PFSK-1 (cell line): ENCODE results near the gene GFPT2.

Source experiments
- FOXP2 ChIP-seq: optimal IDR thresholded peaks from 2 replicates; pipeline ENCODE3; 2011; ENCODE audit warnings: borderline replicate concordance, control low read depth, inconsistent platforms; ENCODE audit not compliant: insufficient read depth; ENCODE audit errors: extremely low read length, extremely low read depth
- POLR2AphosphoS5 ChIP-seq: IDR thresholded peaks from 2 replicates; pipeline ENCODE4 v1.6.1; 2012; ENCODE audit warnings: low read depth, mild to moderate bottlenecking, control low read depth, low read length, moderate library complexity
- SIN3A ChIP-seq: IDR thresholded peaks from 2 replicates; pipeline ENCODE4 v1.6.1; 2012; ENCODE audit warnings: mild to moderate bottlenecking, low read length, moderate library complexity, borderline replicate concordance; ENCODE audit not compliant: insufficient read depth
- TAF1 ChIP-seq: IDR thresholded peaks from 2 replicates; pipeline ENCODE4 v1.6.1; 2012; ENCODE audit warnings: low read length, control low read depth, borderline replicate concordance; ENCODE audit not compliant: insufficient read depth
- TF ChIP-seq, protein P1 (sequence below), 2 experiments: IDR thresholded peaks; 2 replicates each; pipeline versions ENCODE4 v1.6.1 to v1.8.0; 2011 to 2012; ENCODE audit warnings: low read depth in 2 of 2, low read length in 2 of 2, control low read depth in 1 of 2, inconsistent platforms in 1 of 2, mild to moderate bottlenecking in 1 of 2, moderate library complexity in 1 of 2; ENCODE audit not compliant: insufficient read depth in 1 of 2

Gene GFPT2

DNA sequence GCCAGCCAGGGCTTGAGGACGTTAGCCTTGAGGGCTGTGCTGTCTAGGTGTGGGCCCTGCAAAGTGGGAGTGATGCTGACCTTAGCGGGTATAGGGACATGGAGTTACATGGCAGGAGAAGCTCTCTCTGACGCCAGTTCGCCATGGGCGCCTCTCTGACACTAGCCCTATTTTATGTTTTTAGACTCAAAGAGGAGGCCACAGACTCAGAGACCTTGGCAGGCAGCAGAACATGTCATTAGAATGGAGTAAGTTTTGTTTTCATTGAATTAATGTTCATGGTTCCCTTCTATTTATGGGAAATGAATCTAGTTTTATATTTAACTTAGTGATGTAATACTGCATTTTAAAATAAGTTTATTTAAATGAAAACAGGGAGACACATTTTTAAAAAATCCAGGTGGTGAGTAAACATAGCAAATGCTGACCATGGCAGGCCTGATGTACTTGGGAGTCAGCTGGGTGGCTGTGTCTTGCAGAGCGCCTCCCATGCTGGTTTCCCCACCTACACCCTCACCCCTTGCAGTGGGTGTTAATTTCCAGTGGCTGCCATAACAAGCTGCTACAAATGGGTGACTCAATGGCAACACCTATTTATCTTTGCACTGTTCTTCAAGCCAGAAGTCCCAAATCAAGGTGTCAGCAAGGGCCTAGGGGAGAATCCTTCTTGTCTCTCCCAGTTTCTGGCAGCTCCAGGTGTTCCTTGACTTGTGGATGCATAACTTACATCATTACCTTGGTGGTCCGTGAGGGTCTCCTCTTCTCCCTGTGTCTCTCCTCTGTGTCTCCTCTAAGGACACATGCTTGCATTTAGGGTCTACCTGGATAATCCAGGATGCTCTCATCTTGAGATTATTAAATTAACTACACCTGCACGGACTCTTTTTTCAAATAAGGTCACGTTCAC lies 25.6 kb upstream of the GFPT2 start:
- no peak for TF ChIP-seq TAF1
- TF ChIP-seq, protein P1, sequence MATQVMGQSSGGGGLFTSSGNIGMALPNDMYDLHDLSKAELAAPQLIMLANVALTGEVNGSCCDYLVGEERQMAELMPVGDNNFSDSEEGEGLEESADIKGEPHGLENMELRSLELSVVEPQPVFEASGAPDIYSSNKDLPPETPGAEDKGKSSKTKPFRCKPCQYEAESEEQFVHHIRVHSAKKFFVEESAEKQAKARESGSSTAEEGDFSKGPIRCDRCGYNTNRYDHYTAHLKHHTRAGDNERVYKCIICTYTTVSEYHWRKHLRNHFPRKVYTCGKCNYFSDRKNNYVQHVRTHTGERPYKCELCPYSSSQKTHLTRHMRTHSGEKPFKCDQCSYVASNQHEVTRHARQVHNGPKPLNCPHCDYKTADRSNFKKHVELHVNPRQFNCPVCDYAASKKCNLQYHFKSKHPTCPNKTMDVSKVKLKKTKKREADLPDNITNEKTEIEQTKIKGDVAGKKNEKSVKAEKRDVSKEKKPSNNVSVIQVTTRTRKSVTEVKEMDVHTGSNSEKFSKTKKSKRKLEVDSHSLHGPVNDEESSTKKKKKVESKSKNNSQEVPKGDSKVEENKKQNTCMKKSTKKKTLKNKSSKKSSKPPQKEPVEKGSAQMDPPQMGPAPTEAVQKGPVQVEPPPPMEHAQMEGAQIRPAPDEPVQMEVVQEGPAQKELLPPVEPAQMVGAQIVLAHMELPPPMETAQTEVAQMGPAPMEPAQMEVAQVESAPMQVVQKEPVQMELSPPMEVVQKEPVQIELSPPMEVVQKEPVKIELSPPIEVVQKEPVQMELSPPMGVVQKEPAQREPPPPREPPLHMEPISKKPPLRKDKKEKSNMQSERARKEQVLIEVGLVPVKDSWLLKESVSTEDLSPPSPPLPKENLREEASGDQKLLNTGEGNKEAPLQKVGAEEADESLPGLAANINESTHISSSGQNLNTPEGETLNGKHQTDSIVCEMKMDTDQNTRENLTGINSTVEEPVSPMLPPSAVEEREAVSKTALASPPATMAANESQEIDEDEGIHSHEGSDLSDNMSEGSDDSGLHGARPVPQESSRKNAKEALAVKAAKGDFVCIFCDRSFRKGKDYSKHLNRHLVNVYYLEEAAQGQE (IDR thresholded peaks at IDR 0.05; ENCODE audit: insufficient read depth in 1 of 2, low read depth in 2 of 2, low read length in 2 of 2): no peak
- no peak for TF ChIP-seq POLR2AphosphoS5
- no peak for TF ChIP-seq FOXP2
- no peak for TF ChIP-seq SIN3A

- no peak for TF ChIP-seq POLR2AphosphoS5
- TF ChIP-seq, protein P1 (IDR thresholded peaks at IDR 0.05; ENCODE audit: insufficient read depth in 1 of 2, low read depth in 2 of 2, low read length in 2 of 2): no peak
- TF ChIP-seq TAF1: no peak
- no peak for TF ChIP-seq SIN3A
- no peak for TF ChIP-seq FOXP2
Observed at GRCh38 chr5:180377556-180378197, 24.5 kb upstream of the GFPT2 start.

DNA sequence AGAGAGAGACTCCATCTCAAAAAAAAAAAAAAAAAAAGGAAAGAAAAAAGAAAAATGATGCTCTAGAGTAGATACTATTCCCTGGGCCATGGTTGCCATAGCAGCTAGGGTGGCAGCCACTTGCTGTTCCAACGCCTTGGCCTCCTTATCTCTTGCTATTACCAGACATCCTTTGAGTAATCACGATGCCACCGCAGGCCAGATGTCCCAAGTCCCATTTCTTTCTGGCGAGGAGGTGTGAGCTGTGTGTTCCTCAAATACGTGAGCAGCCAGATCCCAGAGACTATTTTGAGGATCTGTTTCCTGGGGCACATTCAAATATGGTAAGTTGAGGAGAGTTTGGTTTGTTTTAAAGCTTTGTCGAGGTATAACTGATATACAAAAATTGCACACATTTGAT lies 23.4 kb upstream of the GFPT2 start:
- TF ChIP-seq TAF1 (no peak), FOXP2 (no peak), POLR2AphosphoS5 (no peak), SIN3A (no peak)
- TF ChIP-seq, protein P1 (IDR thresholded peaks at IDR 0.05; ENCODE audit: insufficient read depth in 1 of 2, low read depth in 2 of 2, low read length in 2 of 2): no peak

DNA sequence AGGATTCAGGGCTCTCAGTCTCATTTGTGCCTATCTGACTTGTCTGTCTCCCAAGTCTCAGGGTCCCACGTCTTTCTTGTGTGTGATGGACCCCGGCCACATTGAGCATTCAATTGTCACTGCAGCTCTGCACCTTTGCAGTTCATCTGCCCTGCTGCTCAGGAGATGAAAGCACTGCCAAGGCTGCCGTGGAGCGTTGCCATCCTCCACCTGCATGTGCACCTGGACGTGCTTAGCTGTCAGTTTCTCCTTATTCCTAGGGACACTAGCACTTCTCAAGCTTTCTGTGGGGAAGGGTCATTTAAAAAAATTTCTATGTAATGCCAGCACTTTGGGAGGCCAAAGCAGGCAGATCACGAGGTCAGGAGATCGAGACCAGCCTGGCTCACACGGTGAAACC lies 22.8 kb upstream of the GFPT2 start:
- no peak for TF ChIP-seq SIN3A
- TF ChIP-seq TAF1: no peak
- TF ChIP-seq POLR2AphosphoS5: no peak
- no peak for TF ChIP-seq FOXP2
- TF ChIP-seq, protein P1 (IDR thresholded peaks at IDR 0.05; ENCODE audit: insufficient read depth in 1 of 2, low read depth in 2 of 2, low read length in 2 of 2): no peak
